ENCODE measurements around the gene TBC1D2.

The TBC1D2 gene

GRCh38 chr9:98236901-98237487 is 18.5 kb downstream of the TBC1D2 start:
- no peak for DNase-seq

- DNase-seq: no peak
Observed at GRCh38 chr9:98235126-98235525, 20.3 kb downstream of the TBC1D2 start.

DNA sequence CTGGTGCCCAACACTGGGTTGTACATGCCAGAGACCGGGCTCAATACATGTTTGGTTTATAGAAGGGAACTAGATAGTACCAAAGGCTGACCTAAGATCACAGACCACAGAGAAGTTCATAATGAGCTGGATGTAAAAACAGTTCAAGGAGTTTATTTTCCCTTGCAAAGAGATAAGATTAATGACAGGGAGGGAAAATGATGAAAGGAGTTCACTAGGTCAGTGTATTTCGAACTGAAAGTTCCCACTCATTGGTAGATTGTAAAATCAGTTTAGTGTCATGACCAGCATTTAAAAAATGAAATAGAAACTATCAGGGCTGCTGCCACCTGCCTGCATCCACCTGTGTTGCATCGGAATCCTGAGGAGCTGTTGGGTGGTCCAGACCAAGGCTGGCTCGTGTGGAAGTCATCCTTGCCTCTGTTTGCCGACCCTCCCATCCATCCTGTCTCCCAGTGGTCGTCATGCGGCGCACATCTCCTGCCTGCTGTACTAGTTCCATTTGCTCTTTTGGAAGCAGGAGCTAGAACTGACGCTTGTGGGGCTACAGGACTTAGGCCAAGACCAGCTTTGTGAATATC is 21.1 kb downstream of the TBC1D2 start:
- no peak for DNase-seq

GRCh38 chr9:98232926-98233325 is 22.5 kb downstream of the TBC1D2 start:
- DNase-seq: no peak

GRCh38 chr9:98231770-98232478 is 23.5 kb downstream of the TBC1D2 start:
- no peak for DNase-seq

DNA sequence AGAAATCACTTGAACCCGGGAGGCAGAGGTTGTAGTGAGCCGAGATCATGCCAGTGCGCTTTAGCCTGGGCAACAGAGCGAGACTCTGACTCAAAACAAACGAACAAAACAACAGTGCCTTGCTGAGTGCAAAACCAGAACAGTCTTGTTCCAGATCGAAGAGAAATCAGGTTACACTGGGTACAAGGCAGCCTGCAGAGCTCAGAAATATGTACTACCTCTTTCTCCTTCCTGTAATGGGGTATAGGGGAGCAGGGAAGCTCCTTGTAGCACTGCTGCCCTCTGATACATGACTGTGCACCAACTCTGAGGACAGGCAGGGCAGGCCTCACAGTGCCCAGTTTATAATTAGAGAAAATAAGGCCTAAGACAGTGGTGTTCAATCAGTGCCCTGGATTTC is 24.7 kb downstream of the TBC1D2 start:
- DNase-seq: no peak

DNA sequence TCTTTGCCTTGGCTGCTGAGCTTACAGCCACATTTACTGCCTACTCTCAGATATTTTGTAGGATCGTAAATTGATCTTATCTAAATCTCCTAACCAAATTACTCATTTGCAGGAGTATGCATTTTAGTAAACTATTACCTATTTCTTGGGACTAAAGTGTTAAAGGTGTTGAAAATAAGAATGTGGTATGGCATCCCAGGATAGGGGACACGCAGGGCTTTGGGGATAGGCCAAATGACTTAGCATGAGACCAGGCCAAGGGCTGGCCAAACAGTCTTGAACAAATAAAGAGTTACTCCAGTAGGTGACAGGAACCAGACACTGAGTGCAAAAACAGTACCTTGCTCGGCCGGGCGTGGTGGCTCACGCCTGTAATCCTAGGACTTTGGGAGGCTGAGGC is 25.1 kb downstream of the TBC1D2 start:
- DNase-seq: no peak

DNA sequence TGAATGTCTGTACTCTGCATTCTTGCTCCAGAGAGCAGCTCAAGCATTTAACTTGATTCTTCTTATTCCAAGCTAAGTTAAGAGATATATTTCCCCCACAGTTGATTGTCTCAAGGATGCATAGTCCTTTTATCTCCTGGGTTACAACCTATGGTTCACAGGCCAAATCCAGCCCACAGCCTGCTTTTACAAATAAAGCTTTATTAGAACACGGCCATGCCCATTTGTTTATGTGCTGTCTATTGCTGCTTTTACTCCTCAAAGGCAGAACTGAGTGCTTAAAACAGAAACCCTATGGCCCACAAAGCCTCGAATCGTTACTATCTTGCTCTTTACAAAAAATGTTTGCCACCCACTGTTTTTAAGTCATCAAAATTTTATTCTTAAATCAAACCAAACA is 25.8 kb downstream of the TBC1D2 start:
- DNase-seq: no peak

GRCh38 chr9:98229090-98229395 is 26.4 kb downstream of the TBC1D2 start:
- no peak for DNase-seq

DNA sequence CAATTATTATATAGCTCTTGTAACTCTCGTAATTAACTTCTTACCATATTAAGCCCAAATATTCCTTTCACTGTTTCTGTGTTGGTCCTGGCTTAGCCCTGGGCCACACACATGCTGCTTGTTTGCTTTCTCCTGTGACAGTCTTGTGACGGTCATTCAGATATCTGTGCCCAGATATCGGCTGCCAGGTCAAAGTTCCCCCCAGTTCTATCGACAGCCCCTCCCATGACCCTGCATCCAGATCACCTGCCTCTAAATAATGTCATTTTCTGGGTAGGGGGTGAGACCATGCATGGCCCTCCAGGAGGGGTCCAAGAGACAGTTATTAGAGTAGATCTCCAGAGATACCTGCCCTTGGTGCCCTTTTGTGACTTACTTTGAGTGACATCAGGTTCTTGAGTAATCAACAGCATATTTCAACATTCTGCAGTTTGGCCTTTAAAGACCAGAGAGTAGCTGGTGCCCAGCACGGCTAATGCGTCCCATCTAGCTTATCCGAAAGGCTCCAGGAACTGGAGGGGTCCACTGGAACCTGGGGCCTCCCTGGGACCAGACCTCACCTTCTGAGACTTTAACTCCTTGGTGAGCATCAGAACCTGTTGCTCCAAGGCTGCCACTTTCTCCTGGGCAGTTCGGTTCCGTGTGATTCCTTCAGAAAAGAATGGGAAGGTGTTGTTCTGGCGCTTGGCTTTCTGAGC is 26.9 kb downstream of the TBC1D2 start:
- no peak for DNase-seq

- no peak for DNase-seq
Observed at GRCh38 chr9:98227883-98228282, 27.6 kb downstream of the TBC1D2 start.

DNA sequence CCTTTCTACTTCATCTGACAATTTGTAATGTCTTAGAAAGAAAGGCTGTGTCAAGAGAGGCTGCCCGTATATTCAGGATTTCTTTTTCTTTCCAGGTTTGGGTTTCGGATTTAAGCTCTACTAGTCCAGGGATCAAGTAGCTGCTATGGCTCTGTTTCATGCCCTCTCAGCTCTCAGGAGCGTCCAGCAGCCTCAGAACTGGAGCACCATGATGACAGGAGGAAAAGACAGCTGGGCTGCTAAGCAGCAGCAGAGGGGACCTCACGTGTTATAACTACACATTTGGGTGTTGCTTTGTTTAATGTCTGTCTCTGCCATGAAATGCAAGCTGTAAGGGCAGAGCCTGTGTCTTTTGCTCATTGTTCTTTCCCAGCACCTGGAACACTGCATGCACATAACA is 28.5 kb downstream of the TBC1D2 start:
- no peak for DNase-seq

- DNase-seq: no peak
Observed at GRCh38 chr9:98226516-98226915, 28.9 kb downstream of the TBC1D2 start.

GRCh38 chr9:98225015-98225442 is 30.4 kb downstream of the TBC1D2 start:
- DNase-seq: no peak

GRCh38 chr9:98222885-98223691 is 32.4 kb downstream of the TBC1D2 start:
- DNase-seq: peak; percentile 27

DNA sequence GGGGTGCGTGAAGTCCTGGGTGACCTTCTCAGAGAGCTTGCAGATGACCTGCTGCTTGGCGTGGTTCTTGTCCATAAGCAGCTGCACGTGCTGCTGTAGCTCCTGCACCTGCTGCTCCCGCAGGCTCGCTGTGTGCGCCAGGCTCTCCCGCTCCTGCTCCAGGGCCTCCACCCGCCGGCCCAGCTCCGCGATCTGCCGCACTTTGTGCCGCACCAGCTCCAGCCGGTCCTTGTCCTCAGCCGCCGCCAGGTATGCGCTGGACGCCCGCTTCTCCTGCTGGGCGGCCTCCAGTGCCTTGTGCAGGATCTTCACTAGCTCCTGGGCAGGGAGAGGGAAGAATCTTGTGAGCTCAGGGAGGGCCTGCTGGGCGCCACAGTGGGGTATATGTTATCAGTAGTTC is 34.5 kb downstream of the TBC1D2 start:
- DNase-seq: no peak

DNA sequence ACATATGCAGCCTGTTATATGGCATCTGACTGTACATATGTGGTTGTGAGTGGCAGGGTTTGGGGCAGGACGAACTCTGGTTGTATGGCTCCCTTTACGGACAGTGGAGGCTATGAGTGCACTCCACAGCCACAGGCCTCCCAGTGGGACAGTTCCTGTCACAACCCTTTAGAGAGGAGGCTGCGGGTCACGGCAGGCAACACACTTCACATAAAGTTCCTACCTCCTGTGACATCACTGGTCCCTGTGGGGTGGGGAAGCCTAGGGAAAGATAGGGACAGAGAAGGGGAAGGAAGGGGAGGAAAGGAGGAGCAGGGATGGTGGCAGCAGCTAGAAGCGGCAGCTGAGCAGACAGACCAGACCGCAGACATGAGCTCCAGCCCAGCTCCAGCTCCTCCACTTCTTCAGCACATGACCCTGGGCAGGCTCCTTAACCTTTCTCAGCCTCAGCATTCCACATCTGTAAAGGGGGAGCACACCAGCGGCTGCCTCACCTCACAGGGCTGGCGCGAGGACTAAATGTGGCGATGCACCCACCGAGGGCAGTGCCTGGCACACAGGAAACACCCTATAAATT is 35.6 kb downstream of the TBC1D2 start:
- DNase-seq: no peak

- DNase-seq: no peak
Observed at GRCh38 chr9:98219364-98219716, 36.1 kb downstream of the TBC1D2 start.

GRCh38 chr9:98218562-98219363 is 36.7 kb downstream of the TBC1D2 start:
- no peak for DNase-seq

DNA sequence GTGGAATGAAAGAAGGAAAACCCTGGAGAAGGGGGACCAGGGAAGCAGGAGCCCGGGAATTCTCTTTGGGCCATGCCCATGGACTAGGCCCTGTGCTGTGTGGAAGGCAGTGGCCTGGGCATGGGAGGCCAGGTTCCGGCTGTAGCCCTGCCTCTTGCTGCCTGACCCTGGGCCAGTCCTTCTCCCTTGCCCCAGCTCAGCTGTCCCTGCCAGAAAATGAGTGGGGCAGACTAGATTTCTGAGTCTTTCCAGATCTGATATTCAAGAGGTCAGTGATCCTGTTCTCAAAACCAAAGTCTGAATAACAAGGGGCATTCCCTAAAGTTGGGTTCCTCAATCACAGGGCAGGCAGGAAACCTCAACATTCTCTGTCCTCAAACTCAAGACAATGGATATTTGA is 38.2 kb downstream of the TBC1D2 start:
- no peak for DNase-seq

DNA sequence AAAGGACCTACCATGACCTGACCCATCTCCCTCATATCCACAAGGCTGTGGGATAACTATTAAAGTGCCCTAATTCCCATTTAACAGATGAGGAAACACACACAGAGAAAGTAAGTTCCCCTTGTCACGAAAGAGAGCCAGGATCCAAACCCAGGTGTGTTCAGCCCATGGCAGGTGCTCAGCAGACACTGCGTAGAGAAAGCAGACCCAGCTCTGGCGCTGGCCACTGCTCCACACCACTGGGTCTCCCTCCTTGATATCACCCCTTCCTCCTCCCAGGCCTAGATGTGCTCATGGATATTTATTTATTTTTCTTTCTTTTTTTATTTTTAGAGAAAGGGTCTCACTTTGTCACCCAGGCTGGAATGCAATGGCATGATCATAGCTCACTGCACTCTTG is 39.1 kb downstream of the TBC1D2 start:
- no peak for DNase-seq

DNA sequence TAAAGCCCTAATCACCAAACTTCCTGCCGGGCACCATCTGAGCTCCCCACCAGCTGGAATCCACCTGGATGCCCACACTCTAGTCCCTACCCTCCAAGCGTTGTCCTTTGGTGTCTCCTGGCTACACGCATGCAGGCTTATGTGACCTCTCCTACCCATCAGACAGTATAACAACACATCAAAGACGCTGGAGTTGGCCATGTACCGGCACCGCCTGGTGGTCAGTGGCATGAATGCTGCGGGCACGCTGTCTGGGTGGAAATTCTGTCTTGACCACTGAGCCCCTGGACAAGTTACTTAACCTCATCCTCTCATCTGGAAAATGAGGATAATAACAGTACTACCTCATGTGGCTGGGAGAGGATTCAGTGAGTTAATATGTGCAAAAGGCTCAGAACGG is 39.6 kb downstream of the TBC1D2 start:
- DNase-seq: peak; percentile 34

Data from right hindlimb (tissue), 1 donor.